HG02943 (cell line): ENCODE measurements around the gene PBXIP1.

Experiments used
- ATAC-seq: cut with Tn5 transposase; IDR thresholded peaks from one replicate; pipeline ENCODE4 v1.9.1; 2021; ENCODE audit warnings: mild to moderate bottlenecking, low read depth, moderate library complexity; ENCODE audit not compliant: unreplicated experiment

Gene PBXIP1

GRCh38 chr1:154959426-154959780, 3.5 kb upstream of the PBXIP1 start:
- ATAC-seq: no peak

- no peak for ATAC-seq
Observed at GRCh38 chr1:154958681-154959425, 3.0 kb upstream of the PBXIP1 start.

GRCh38 chr1:154958036-154958435, 2.1 kb upstream of the PBXIP1 start:
- ATAC-seq: no peak

- ATAC-seq: no peak
Observed at GRCh38 chr1:154957091-154957657, 1.3 kb upstream of the PBXIP1 start.

GRCh38 chr1:154956544-154956941, 644 bp upstream of the PBXIP1 start:
- ATAC-seq: no peak

- ATAC-seq: no peak
Observed at GRCh38 chr1:154955039-154955717, 721 bp downstream of the PBXIP1 start.

- no peak for ATAC-seq
Observed at GRCh38 chr1:154954541-154954940, 1.4 kb downstream of the PBXIP1 start.

- no peak for ATAC-seq
Observed at GRCh38 chr1:154953611-154954038, 2.3 kb downstream of the PBXIP1 start.

- no peak for ATAC-seq
Observed at GRCh38 chr1:154952664-154953063, 3.2 kb downstream of the PBXIP1 start.

- ATAC-seq: no peak
Observed at GRCh38 chr1:154951901-154952657, 3.8 kb downstream of the PBXIP1 start.

- ATAC-seq: no peak
Observed at GRCh38 chr1:154948079-154948478, 7.8 kb downstream of the PBXIP1 start.

- no peak for ATAC-seq
Observed at GRCh38 chr1:154945962-154946850, 9.7 kb downstream of the PBXIP1 start.

GRCh38 chr1:154945160-154945961, 10.5 kb downstream of the PBXIP1 start:
- no peak for ATAC-seq

- ATAC-seq: no peak
Observed at GRCh38 chr1:154944401-154945159, 11.3 kb downstream of the PBXIP1 start.

- no peak for ATAC-seq
Observed at GRCh38 chr1:154943649-154944400, 12.1 kb downstream of the PBXIP1 start.

- no peak for ATAC-seq
Observed at GRCh38 chr1:154941333-154942013, 14.4 kb downstream of the PBXIP1 start.

GRCh38 chr1:154940651-154941194, 15.2 kb downstream of the PBXIP1 start:
- no peak for ATAC-seq
